ENCODE data around the gene SNF8. TPM values are rescaled to one million over a fixed set of nuclear protein-coding genes. Genes with fewer than 3 reads are reported as not detected.
A peak's percentile ranks its signal among the peaks of the same experiment; 100 is the strongest.

SNF8 gene
- total RNA-seq, 1 donor from 2014 or later: 143 TPM

DNA sequence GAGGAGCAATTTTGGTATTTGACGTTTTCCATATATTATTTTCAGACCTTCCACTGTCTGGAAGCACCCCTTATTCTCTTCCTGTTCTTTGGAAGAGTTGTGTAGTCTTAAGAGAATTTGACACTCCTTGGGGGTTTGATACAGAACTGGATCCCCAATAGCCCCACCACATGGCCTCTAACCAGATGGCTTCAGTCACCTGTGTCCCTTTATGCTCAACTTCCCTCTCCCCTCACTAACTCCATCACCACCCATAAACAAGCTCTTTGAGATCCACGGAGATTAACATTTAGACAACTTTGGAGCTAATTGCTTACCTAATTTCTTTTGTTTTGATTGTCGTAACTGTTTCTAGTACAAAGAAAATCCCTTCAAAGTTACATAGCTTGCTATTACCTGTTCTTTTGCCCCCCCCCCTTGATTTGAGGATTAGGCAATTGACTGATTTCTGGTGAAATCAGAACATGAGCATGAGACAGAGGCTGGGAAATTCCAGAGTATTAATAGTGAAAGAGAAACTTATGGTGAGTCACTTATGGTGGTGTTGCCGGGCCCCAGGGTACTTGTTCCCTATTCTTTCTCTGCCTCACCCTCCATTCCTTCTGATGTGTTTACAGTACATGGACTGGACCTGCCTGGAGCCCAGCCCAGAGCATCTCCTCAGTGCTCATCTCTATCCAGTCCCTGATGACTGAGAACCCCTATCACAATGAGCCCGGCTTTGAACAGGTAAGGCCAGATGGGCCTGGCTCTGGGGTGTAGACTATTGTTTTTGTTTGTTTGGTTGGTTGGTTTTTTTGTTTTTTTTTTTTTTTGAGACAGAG is 29.0 kb downstream of the SNF8 start:
- Mint-ChIP-seq H3K27me3 (no peaks in the 10 kb centered on the region), H3K4me1 (peaks cover 42% of the 10 kb centered on the region)

DNA sequence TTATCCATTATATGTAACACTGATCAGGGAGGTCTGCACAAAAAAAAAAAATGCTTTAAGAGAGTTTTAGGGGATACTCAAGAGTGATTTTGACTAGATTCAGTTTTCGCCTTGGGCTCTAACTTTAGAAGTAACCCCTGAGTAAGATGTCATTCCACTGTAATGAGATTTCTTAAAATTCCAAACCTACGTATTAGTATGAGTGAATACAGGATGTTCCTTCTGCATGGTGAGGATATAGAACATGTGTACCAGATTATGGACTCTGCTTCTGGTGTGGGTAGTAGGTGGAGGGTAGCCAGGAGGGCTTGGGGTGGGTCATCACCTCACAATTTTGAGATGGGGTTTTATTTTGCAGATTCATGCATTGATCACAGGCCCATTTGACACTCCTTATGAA is 32.2 kb downstream of the SNF8 start:
- H3K27ac Mint-ChIP-seq: peak overlapping the region; percentile 14

More for the DNA sequence above, 29.0 kb downstream of the SNF8 start:
- H3K27ac Mint-ChIP-seq: peak overlapping the region; percentile 98
- peaks cover 64% of the 10 kb centered on the region for H3K36me3 Mint-ChIP-seq (ENCODE audit: low read depth)
- intact Hi-C loops (cut with micrococcal nuclease): loop anchor here (1.0 kb wide), 1 partner anchor 29 kb away; the partner anchor contains the start of gene SNF8
- DNase-seq: peak; percentile 90
- H3K4me3 Mint-ChIP-seq: peak overlapping the region; percentile 80
- H3K9me3 Mint-ChIP-seq: no peaks in the 10 kb centered on the region

DNA sequence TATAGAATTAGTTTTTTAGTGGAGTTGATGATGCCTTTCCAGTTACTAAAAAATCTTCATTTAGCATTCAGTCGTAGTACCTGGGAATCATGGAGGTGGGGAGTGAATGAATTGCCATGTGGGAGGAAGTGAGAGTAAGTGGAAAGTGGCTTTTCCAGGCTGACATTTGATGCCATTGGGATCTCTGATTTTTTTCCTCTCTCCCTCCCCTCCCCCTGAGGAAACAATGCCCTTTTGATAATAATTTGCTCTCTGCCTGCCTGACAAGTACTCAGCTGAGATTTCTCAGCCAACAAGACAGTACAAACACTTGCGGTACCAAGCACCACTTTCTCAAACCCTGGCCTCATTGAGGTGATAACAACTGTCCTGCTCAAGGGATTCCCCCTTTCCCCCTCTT is 34.3 kb downstream of the SNF8 start:
- Mint-ChIP-seq H3K4me3 (peak overlapping the region; percentile 96), H3K36me3 (ENCODE audit: low read depth) (peaks cover 53% of the 10 kb centered on the region), H3K4me1 (peaks cover 55% of the 10 kb centered on the region), H3K9me3 (no peaks in the 10 kb centered on the region), H3K27me3 (no peaks in the 10 kb centered on the region), H3K27ac (peak overlapping the region; percentile 53)
- intact Hi-C loops (cut with micrococcal nuclease): no loop called here
- DNase-seq: no peak

More for the DNA sequence above, 32.2 kb downstream of the SNF8 start:
- Mint-ChIP-seq H3K9me3 (no peaks in the 10 kb centered on the region), H3K4me3 (no peak overlapping the region), H3K36me3 (ENCODE audit: low read depth) (peaks cover 68% of the 10 kb centered on the region), H3K4me1 (peaks cover 63% of the 10 kb centered on the region), H3K27me3 (no peaks in the 10 kb centered on the region)
- no peak for DNase-seq
- intact Hi-C loops (cut with micrococcal nuclease): no loop called here

DNA sequence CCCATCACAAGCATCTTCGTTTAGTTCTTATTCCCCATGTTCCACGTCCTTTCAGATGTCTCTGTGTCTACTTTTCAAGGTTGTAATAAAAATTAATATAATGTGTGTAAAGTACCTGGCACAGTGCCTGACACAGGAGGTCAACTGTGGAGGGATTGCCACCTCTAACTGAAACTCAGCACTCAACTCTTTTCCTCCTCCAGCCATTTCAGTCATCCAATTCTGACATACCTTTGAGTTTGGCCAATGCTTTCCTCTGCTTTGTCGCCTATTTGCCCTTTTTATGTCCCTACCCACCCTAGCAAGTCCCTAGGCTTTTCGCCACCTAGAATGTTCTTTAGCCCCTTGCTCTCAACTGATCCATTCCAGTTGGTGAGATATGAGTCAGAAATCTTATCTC is 34.9 kb downstream of the SNF8 start:
- DNase-seq: no peak
- Mint-ChIP-seq H3K36me3 (ENCODE audit: low read depth) (peaks cover 52% of the 10 kb centered on the region), H3K4me1 (peaks cover 52% of the 10 kb centered on the region), H3K4me3 (peak overlapping the region; percentile 96), H3K27me3 (no peaks in the 10 kb centered on the region), H3K27ac (peak overlapping the region; percentile 89), H3K9me3 (no peaks in the 10 kb centered on the region)
- intact Hi-C loops (cut with micrococcal nuclease): loop anchor here (2.0 kb wide), 2 partner anchors 35 to 283 kb away; partner anchors contain the start of gene SNF8

DNA sequence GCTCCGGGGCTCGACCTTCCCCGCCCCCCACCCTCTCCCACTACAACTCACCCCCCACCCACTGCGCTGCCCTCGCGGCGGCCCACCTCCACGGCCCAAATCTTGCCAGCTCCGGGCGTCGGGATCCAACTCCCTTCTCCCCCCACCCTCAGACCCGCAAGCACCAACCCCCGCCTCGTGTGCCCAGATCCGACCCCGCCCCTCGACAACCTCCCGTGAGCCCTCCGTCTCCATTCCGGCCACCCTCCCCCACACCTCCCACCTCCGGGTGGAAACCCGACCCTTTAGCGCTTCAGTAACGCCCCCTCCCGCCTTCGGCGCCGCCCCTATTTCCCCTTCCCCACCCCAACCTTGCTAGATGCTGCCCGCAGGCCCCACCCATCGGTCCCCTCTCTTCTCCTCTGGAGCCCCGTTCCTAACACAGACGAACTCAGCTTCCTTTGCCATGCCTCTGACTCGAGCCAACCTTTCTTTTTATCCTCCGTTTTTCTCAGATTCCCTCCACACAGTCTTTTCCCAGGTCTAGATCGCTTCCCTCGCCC is 35.7 kb downstream of the SNF8 start:
- peak; percentile 95 for DNase-seq
- Mint-ChIP-seq H3K36me3 (ENCODE audit: low read depth) (peaks cover 45% of the 10 kb centered on the region), H3K4me1 (peaks cover 44% of the 10 kb centered on the region), H3K27ac (peak overlapping the region; percentile 89), H3K27me3 (no peaks in the 10 kb centered on the region), H3K4me3 (peak overlapping the region; percentile 96), H3K9me3 (no peaks in the 10 kb centered on the region)
- intact Hi-C loops (cut with micrococcal nuclease): loop anchor here (1.0 to 2.0 kb wide), 3 partner anchors 17 to 284 kb away; partner anchors contain the start of genes ATP5MC1 and SNF8

DNA sequence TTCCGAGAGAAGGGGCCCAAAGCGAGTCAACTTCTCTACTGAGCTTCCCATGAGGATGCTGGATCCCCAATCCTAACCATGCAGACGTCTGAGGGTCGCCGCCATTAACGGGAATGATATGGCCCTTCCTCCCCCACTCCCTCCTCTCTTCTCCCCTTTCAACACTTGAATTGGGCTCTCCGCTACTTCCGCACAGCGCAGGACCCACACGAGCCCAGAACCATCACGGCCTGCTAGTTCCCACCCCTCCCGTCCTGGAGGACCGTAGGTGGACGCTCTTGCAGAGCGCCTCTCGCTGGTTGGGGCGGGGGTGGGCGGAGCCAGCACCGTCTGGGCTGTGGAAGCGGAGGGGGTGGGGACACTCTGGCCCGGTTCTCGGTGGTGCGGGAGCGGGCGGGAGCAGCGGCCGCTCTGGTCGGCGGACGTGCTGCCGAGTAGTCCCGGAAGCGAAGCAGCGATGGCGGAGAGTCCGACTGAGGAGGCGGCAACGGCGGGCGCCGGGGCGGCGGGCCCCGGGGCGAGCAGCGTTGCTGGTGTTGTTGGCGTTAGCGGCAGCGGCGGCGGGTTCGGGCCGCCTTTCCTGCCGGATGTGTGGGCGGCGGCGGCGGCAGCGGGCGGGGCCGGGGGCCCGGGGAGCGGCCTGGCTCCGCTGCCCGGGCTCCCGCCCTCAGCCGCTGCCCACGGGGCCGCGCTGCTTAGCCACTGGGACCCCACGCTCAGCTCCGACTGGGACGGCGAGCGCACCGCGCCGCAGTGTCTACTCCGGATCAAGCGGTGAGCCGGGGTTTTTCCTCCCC is 36.4 kb downstream of the SNF8 start, which contains the start of gene UBE2Z:
TSS of gene UBE2Z (plus strand) at position 361 of the 797 bp plus-strand sequence. CDS start at position 458, 97 bp downstream.
- Mint-ChIP-seq H3K27me3 (no peaks in the 10 kb centered on the region), H3K27ac (peak within 1 kb of the TSS; percentile 98), H3K4me1 (peaks cover 39% of the 10 kb centered on the region), H3K4me3 (peak within 1 kb of the TSS; percentile 96), H3K36me3 (ENCODE audit: low read depth) (peaks cover 40% of the 10 kb centered on the region), H3K9me3 (no peaks in the 10 kb centered on the region)
- intact Hi-C loops (cut with micrococcal nuclease): loop anchor here (1.0 to 2.0 kb wide), 3 partner anchors 16 to 285 kb away; partner anchors contain the start of genes ATP5MC1 and SNF8
- peak; percentile 95 for DNase-seq

DNA sequence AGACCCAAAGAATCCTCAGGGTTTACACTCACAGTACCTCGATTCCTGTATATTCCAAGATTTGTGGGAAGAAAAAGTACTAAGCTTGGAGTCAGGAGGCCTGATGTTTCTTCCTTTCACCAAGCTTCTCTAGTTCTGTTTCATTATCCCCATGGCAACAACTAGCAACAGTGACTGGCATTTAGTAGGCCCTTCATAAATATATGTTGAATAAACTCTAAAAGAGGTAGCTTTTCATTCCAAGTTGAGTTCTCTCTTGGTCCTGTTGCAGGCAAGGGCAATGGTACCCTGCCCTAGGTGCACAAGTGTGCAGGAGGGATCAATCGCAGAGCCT is 37.0 kb downstream of the SNF8 start:
- intact Hi-C loops (cut with micrococcal nuclease): loop anchor here (1.0 to 2.0 kb wide), 3 partner anchors 15 to 285 kb away; partner anchors contain the start of genes ATP5MC1 and SNF8

DNA sequence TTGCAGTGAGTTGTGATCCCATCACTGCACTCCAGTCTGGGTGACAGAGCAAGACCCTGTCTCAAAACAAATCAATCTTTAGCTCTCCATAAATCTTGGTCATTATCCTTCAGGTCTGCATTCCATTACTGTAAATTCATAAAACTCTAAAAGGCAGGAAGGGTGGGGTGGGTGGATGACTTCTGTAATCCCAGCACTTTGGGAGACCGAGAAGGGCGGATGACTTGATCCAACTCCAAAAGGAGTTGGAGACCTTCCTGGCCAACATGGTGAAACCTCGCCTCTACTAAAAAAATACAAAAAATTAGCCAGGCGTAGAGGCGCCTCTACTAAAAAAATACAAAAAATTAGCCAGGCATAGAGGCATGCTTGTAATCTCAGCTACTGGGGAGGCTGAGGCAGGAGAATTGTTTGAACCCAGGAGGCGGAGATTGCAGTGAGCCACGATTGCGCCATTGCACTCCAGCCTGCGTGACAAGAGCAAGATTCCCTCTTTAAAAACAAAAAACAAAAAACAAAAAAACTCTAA is 38.6 kb downstream of the SNF8 start:
- H3K4me3 Mint-ChIP-seq: no peak overlapping the region
- peak overlapping the region; percentile 15 for H3K27ac Mint-ChIP-seq
- no peaks in the 10 kb centered on the region for H3K9me3 Mint-ChIP-seq
- intact Hi-C loops (cut with micrococcal nuclease): no loop called here
- peaks cover 22% of the 10 kb centered on the region for H3K36me3 Mint-ChIP-seq (ENCODE audit: low read depth)
- H3K4me1 Mint-ChIP-seq: peaks cover 24% of the 10 kb centered on the region
- DNase-seq: no peak
- no peaks in the 10 kb centered on the region for H3K27me3 Mint-ChIP-seq

More for the DNA sequence above, 37.0 kb downstream of the SNF8 start:
- Mint-ChIP-seq H3K4me1 (peaks cover 38% of the 10 kb centered on the region), H3K27ac (peak overlapping the region; percentile 98), H3K4me3 (peak overlapping the region; percentile 96), H3K36me3 (ENCODE audit: low read depth) (peaks cover 34% of the 10 kb centered on the region), H3K27me3 (no peaks in the 10 kb centered on the region), H3K9me3 (no peaks in the 10 kb centered on the region)
- DNase-seq: no peak

DNA sequence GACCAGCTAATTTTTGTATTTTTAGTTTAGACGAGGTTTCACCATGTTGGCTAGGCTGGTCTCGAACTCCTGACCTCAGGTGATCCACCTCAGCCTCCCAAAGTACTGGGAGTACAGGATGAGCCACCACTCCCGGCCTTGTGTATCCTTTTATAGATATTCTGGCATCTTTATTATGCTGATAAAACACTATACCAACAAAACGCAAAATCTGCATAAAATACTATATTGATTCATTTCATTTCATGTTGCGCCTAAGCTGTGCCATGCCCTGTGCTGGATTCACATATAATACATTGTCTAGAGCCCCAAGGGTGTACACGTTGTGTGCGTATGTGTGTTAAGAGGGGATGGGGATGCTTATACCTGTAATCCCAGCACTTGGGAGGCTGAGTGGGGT is 40.2 kb downstream of the SNF8 start:
- intact Hi-C loops (cut with micrococcal nuclease): no loop called here

DNA sequence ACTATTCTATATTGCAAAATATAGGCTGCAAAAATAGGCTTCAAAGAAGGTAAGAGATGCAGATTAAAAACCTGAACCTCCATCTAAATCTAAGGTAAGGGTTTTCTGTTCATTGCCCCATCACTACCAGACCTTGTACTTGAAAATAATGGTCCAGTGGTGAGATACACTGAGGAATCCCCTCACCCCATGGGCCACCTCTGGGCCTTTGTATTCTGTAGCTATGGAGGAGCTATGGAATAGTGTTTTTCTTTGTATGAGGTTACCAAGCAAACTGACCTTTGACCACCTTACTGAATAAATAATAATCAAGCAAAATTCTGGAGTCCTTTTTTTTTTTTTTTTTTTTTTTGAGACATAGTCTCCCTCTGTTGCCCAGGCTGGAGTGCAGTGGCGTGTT is 41.2 kb downstream of the SNF8 start:
- DNase-seq: no peak

More for the DNA sequence above, 40.2 kb downstream of the SNF8 start:
- H3K27me3 Mint-ChIP-seq: no peaks in the 10 kb centered on the region
- no peak overlapping the region for H3K4me3 Mint-ChIP-seq
- H3K36me3 Mint-ChIP-seq (ENCODE audit: low read depth): peaks cover 10% of the 10 kb centered on the region
- DNase-seq: no peak
- no peaks in the 10 kb centered on the region for H3K9me3 Mint-ChIP-seq
- H3K4me1 Mint-ChIP-seq: peaks cover 8% of the 10 kb centered on the region
- no peak overlapping the region for H3K27ac Mint-ChIP-seq

DNA sequence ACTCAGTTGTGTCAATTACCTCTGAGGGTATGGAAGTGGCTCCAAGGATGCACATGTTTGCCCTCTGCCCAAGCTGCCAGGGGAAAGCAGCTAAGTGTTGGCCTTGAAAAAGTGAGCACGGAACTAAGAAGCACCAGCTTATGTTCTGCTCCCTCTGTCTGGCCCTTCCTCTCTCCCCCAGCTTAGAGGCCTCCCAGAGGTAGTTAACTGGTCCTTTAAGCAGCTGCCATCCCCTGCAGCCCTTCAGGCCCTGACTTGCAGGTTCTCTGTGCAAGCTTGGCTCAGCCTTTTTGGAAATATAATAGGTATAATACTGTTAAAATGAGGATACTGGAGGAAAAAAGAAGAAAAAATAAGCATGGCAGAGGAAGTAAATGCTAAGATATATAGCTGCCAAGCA is 43.4 kb downstream of the SNF8 start:
- Mint-ChIP-seq H3K4me1 (peaks cover 2% of the 10 kb centered on the region), H3K9me3 (no peaks in the 10 kb centered on the region), H3K27ac (no peak overlapping the region), H3K36me3 (ENCODE audit: low read depth) (peaks cover 9% of the 10 kb centered on the region), H3K27me3 (no peaks in the 10 kb centered on the region), H3K4me3 (no peak overlapping the region)
- intact Hi-C loops (cut with micrococcal nuclease): no loop called here
- DNase-seq: no peak

More for the DNA sequence above, 41.2 kb downstream of the SNF8 start:
- Mint-ChIP-seq H3K36me3 (ENCODE audit: low read depth) (peaks cover 6% of the 10 kb centered on the region), H3K27me3 (no peaks in the 10 kb centered on the region), H3K4me1 (peaks cover 5% of the 10 kb centered on the region), H3K9me3 (no peaks in the 10 kb centered on the region), H3K27ac (no peak overlapping the region), H3K4me3 (no peak overlapping the region)
- intact Hi-C loops (cut with micrococcal nuclease): no loop called here

DNA sequence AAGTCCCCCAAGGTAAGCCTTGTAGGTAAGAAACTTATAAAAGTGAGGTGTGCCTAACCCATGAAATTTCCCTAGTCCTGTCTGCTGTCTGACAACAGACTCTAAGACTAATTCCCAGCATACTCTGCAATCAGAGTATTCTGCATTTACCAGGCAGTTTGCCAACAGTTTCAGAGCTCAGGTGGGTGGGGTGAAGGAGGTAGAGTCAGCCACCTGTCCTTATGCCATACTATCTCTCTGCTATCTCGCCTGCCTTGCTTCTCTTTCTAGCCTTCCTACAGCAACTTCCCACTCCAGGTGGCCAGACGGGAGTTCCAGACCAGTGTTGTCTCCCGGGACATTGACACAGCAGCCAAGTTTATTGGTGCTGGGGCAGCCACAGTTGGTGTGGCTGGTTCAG is 49.8 kb downstream of the SNF8 start:
- intact Hi-C loops (cut with micrococcal nuclease): loop anchor here (10.0 kb wide), 1 partner anchor 790 kb away; the partner anchor contains the start of genes CBX1 and SNX11
- no peak for DNase-seq
- no peaks in the 10 kb centered on the region for H3K9me3 Mint-ChIP-seq
- H3K4me3 Mint-ChIP-seq: no peak overlapping the region
- no peak overlapping the region for H3K27ac Mint-ChIP-seq
- H3K36me3 Mint-ChIP-seq (ENCODE audit: low read depth): peaks cover 27% of the 10 kb centered on the region
- peaks cover 18% of the 10 kb centered on the region for H3K4me1 Mint-ChIP-seq
- H3K27me3 Mint-ChIP-seq: peaks cover 3% of the 10 kb centered on the region

Measured in activated CD4-positive, alpha-beta T cell treated with anti-CD3 and anti-CD28 coated beads, Interleukin-2, amount 10 ng/mL, durations not matched to agents 24 days and 14 days (primary cell).